ENCODE data around the gene COG3.
"Not testable (repeated sequence)": the region's sequence is repeated elsewhere in the genome, so short reads cannot be mapped to it uniquely, and the experiment has no call there.

The COG3 gene, protein sequence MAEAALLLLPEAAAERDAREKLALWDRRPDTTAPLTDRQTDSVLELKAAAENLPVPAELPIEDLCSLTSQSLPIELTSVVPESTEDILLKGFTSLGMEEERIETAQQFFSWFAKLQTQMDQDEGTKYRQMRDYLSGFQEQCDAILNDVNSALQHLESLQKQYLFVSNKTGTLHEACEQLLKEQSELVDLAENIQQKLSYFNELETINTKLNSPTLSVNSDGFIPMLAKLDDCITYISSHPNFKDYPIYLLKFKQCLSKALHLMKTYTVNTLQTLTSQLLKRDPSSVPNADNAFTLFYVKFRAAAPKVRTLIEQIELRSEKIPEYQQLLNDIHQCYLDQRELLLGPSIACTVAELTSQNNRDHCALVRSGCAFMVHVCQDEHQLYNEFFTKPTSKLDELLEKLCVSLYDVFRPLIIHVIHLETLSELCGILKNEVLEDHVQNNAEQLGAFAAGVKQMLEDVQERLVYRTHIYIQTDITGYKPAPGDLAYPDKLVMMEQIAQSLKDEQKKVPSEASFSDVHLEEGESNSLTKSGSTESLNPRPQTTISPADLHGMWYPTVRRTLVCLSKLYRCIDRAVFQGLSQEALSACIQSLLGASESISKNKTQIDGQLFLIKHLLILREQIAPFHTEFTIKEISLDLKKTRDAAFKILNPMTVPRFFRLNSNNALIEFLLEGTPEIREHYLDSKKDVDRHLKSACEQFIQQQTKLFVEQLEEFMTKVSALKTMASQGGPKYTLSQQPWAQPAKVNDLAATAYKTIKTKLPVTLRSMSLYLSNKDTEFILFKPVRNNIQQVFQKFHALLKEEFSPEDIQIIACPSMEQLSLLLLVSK

DNA sequence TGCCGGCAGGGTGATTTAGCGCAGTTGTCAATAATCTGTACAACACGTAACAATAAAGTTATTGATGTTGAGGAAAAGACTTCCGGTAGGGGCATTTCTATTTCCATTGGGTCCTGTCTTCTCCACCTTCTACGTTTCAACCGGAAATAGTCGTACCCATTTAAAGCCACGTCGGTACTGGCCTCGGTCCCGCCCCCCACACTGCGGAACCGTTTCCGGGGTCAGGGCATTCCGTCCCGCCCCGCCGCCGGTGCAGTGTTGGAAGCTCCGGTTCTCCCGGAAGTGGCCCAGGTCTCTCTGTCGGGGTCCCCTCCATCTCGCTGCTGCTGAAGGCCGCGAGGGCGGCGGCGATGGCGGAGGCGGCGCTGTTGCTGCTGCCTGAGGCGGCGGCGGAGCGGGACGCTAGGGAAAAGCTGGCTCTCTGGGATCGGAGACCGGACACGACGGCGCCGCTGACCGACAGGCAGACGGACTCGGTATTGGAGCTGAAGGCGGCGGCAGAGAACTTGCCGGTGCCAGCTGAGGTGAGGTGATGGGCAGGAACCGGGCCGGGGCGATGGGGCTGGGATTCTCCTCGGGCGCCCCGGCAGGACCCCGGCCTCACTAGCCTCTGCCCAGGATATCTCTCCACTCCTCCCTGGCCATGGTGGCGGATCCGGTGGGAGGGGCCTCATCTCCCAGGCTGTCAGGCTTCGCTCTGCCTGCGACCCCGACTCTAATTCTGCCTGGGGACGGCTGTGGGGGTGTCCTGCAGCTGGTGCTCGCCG lies at the start of gene COG3:
Gene COG3 (plus strand): TSS at position 253 of the 767 bp plus-strand sequence. CDS start 98 bp downstream, at position 351.
- DNase-seq = peak; percentile 45 to 97 (median 90)

GRCh38 chr13:45415112-45415511 lies 49.6 kb upstream of the COG3 start:
- DNase-seq = no peak

DNA sequence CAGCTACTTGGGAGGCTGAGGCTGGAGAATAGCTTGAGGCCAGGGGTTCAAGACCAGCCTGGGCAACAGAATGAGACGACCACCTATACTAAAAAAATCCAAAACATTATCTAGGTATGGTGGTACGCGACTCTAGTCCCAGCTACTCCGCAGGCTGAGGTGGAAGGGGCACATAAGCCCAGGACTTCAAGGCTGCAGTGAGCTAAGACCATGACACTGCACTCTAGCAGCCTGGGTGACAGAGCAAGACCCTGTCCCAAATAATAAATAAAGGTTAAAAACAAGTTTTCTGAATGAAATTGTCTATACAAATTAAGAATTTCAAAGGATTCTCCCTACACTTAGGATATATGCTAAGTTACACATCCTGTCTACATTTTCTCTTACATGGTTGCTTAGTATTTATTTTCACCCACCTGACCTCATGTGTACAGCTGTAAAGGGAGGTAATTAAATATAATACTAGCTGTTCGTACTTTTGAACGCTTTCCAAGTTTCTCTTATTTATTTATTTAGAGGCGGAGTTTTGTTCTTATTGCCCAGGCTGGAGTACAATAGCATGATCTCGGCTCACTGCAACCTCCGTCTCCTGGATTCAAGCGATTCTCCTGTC lies 48.1 kb upstream of the COG3 start:
- DNase-seq = no peak

GRCh38 chr13:45417790-45418534 lies 46.8 kb upstream of the COG3 start, which contains the start of gene SLC25A30:
Gene SLC25A30, minus strand, starts transcription at chr13:45418373. Its CDS starts 6,948 bp downstream, at chr13:45411425.
- DNase-seq = peak in 50 of 51 donors; percentile 29 to 91 (median 77)

- DNase-seq = not testable (repeated sequence)
These were observed 45.4 kb upstream of the COG3 start for GRCh38 chr13:45419389-45419788.

GRCh38 chr13:45419945-45420344 lies 44.8 kb upstream of the COG3 start:
- DNase-seq = no peak

GRCh38 chr13:45422731-45423292 lies 41.9 kb upstream of the COG3 start:
- no peak for DNase-seq

DNA sequence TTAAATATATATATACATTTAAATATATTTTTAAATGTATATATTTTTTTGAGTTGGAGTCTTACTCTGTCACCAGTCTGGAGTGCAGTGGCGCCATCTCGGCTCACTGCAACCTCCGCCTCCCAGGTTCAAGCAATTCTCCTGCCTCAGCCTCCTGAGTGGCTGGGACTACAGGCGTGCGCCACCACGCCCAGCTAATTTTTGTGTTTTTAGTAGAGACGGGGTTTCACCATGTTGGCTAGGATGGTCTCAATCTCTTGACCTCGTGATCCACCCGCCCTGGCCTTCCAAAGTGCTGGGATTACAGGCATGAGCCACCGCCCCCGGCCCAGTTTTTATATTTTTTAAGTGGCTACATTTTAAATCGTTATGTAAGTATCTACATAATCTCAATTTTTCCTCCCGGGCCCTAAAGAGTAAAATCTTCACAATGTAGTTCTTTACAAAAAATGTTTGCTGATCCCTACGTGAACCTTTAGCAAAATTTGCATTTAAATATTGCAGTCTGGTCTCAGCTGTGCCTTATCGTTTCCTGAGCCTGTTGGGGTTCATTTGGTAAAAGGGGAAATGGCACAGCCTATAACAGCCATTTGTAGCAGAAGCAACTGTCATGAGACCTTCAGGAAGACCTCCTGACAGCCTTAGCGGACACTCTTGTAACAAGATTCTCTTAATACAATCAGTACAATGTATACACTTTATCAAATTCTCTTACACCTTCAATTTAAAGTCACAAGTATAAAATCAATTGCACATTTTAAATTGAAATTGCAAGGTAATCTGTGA lies 38.5 kb upstream of the COG3 start:
- not testable (repeated sequence) for DNase-seq

DNA sequence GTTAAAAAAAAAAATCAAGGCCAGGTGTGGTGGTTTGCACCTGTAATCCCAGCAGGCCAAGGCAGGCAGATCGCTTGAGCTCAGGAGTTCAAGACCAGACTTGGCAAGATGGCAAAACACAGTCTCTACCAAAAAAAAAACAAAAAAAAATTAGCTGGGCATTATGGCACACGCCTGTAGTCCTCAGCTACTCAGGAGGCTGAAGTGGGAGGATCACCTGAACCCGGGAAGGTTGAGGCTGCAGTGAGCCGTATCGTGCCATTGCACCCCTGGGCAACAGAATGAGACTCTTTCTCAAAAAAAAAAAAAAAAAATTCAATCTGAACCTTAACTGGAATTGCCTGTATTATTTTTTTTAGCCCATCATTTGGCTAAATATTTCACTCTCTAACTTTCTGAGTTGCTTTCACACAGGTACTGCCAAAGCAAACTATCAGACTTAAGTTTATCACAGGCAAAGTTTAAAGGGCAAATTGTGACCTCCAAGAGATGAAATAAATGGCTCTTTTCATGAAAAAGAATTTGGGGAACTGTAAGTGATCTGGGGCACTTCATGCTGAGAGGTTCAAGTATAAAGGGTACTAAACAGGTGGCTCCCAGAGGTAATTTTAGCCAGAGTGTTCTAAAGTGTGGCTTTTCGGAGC lies 31.9 kb upstream of the COG3 start:
- DNase-seq = no peak

DNA sequence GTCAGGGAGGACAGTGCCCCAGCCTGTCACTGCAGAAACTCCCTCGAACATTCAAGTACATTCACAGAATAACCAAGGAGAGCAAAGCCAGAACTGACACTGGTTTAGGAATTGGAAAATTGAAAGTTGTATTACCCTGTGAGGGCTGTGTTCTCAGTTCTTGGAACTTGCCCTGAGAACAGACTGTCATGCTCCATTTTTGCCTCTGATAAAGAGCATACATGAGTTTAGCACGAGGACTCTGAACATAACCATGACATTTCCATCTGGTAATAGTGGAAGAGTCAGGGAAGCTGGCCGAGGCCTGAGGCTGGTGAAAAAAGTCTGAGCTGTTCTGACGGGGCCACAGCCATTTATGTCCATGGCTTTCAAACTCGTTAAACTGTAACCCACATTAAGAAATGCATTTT lies 31.4 kb upstream of the COG3 start:
- DNase-seq = no peak

DNA sequence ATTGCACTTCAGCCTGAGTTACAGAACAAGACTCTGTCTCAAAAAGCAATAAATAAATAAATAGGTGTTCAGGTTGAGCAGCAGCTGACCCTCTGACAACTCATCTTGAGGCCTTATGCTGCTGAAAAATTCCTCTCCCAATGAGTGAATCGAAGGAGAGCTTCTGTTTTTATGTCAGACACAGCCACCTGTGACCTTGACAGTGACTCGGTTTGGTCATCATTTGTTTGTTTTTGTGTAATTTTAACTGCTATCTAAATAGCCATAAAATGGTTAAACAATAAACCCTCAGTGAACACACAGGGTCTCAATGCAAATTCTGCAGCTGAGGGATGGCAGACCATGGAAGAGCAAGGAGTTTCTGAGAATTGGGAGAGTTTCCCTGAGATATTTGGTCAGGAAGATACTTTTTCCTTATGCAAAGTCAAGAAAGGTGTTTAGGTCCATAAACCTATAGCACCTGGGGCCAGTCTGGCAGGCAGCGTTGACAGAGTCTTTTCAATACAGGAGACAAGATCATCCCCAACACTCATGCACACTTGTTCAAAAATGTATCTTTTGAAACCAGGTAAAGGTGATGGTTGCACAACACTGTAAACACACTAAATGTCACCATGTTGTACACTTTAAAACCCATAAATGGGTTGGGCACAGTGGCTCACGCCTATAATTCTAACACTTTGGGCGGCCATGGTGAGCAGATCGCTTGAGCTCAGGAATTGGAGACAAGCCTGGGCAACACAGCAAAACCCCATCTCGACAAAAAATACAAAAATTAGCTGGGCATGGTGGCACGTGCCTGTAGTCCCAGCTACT lies 30.0 kb upstream of the COG3 start:
- DNase-seq = no peak

DNA sequence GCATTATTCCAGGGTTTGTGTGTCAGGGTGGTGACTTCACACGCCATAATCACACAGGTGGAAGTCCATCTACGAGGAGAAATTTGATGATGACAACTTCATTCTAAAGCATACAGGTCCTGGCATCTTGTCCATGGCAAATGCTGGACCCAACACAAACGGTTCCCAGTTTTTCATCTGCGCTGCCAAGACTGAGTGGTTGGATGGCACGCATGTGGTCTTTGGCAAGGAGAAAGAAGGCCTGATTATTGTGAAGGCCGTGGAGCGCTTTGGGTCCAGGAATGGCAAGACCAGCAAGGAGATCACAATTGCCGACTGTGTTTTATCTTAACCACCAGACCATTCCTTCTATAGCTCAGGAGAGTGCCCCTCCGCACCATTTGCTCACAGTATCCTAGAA lies 28.4 kb upstream of the COG3 start:
- DNase-seq = no peak

DNA sequence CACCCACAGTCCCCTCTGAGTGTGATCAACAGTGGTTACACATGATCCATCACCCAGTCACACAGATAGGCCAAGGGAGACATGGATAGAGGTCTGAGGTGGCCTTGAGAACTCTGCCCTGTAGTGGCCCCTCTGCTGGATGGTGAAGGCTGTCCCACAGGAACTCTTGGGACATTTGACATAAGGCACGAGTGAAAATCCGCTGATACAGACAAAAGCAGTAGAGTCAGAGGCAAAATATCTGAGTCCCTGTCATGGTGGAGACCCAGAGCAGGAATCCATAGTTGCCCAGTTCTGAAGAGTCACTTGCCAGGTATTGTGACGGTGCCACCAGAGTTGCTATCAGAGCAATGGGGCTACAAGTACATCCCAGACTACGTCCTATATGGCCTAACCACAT lies 27.8 kb upstream of the COG3 start:
- no peak for DNase-seq

DNA sequence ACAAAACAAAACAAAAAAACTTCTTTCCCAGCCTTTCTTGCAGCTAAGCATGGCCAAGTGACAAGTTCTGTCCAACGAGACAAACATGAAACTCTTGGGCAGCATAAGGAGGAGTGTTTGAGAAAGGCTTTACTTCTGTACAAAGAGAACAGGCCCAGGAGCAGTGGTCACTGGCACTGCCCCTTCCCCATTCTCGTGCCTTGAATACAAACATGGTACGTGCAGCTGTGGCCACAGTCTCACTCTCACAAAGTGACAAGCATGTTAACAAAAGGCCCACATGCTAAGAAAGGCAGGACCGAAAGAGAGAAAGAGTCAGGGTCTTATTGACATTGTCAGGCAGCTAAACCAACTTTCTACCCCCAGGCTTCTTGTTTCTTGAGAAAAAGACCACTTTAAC lies 26.8 kb upstream of the COG3 start:
- DNase-seq = no peak

GRCh38 chr13:45439008-45439407 lies 25.7 kb upstream of the COG3 start:
- no peak for DNase-seq

- DNase-seq = no peak
These were observed 24.8 kb upstream of the COG3 start for GRCh38 chr13:45439781-45440462.

- no peak for DNase-seq
These were observed 23.1 kb upstream of the COG3 start for GRCh38 chr13:45441633-45442032.

All from hypothalamus (tissue), 51 donors.